Measurements from ENCODE around the gene KRTAP10-8. TPM values are rescaled to one million over a fixed set of nuclear protein-coding genes. Genes with fewer than 3 reads are reported as not detected.

The KRTAP10-8 gene
- polyA plus RNA-seq, 1 donor from 2014 or later: not detected

DNA sequence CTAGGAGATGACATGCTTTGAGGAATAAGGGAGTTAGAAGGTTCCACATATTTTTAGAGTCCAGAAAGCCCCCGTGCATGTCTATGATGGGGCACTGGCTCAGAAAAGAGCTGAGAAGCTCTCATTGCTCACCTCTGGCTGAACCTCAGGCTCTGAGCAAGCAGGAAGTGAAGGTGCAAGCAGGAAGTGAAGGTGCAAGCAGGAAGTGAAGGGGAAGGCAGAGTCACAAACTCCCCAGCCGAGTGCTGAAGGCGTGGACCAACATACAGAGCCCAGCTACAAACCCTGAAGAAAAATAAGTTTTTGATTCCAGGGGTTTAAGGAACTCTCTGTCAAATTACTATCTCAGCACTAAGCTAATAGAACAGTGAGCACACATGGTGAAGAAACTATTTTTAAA, 7.0 kb downstream of the KRTAP10-8 start:
- H3K9me2 ChIP-seq (ENCODE audit: insufficient read depth, low read length): no peaks in the 10 kb centered on the region
- no peak overlapping the region for H2AFZ ChIP-seq (ENCODE audit: low read depth, low read length)
- H3K9me3 ChIP-seq (ENCODE audit: low read length): peaks cover 2% of the 10 kb centered on the region

DNA sequence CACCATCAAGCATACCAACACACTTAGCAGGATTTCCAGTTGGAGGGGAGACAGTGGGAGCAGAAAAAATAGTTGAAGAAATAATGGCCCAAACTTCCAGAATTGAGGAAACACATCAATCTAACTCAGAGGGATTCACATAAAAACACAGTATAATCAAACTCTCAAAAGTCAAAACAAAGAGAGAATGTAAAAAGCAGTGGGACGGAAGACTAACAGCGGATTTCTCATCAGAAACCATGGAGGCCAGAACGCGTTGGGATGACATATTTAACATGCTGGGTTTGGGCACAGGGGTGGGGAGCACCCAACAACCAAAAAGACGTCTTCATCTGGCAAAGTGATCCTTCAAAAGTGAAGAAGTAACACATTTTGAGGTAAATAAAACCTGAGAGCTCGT, 8.0 kb downstream of the KRTAP10-8 start:
- H4K20me1 ChIP-seq (ENCODE audit: insufficient read depth): no peaks in the 10 kb centered on the region
- no peak overlapping the region for H3K27ac ChIP-seq (ENCODE audit: low read length)
- TF ChIP-seq EZH2 (IDR thresholded peaks at IDR 0.05; ENCODE audit: borderline replicate concordance, insufficient read depth, low read length, poor library complexity, severe bottlenecking) (no peak), SMC3 (conservative IDR thresholded peaks at IDR 0.05; ENCODE audit: poor library complexity) (no peak), TAF1 (IDR thresholded peaks at IDR 0.05; ENCODE audit: low read depth) (no peak), RAD21 (conservative IDR thresholded peaks at IDR 0.05) (no peak), POLR2AphosphoS5 (IDR thresholded peaks at IDR 0.05) (no peak), MXI1 (conservative IDR thresholded peaks at IDR 0.05; ENCODE audit: poor library complexity, severe bottlenecking) (no peak), EP300 (conservative IDR thresholded peaks at IDR 0.05; ENCODE audit: poor library complexity, severe bottlenecking) (no peak)
- TF ChIP-seq, protein P1, sequence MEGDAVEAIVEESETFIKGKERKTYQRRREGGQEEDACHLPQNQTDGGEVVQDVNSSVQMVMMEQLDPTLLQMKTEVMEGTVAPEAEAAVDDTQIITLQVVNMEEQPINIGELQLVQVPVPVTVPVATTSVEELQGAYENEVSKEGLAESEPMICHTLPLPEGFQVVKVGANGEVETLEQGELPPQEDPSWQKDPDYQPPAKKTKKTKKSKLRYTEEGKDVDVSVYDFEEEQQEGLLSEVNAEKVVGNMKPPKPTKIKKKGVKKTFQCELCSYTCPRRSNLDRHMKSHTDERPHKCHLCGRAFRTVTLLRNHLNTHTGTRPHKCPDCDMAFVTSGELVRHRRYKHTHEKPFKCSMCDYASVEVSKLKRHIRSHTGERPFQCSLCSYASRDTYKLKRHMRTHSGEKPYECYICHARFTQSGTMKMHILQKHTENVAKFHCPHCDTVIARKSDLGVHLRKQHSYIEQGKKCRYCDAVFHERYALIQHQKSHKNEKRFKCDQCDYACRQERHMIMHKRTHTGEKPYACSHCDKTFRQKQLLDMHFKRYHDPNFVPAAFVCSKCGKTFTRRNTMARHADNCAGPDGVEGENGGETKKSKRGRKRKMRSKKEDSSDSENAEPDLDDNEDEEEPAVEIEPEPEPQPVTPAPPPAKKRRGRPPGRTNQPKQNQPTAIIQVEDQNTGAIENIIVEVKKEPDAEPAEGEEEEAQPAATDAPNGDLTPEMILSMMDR (IDR thresholded peaks at IDR 0.05; ENCODE audit: poor library complexity, severe bottlenecking): no peak
- TF ChIP-seq, protein P2, sequence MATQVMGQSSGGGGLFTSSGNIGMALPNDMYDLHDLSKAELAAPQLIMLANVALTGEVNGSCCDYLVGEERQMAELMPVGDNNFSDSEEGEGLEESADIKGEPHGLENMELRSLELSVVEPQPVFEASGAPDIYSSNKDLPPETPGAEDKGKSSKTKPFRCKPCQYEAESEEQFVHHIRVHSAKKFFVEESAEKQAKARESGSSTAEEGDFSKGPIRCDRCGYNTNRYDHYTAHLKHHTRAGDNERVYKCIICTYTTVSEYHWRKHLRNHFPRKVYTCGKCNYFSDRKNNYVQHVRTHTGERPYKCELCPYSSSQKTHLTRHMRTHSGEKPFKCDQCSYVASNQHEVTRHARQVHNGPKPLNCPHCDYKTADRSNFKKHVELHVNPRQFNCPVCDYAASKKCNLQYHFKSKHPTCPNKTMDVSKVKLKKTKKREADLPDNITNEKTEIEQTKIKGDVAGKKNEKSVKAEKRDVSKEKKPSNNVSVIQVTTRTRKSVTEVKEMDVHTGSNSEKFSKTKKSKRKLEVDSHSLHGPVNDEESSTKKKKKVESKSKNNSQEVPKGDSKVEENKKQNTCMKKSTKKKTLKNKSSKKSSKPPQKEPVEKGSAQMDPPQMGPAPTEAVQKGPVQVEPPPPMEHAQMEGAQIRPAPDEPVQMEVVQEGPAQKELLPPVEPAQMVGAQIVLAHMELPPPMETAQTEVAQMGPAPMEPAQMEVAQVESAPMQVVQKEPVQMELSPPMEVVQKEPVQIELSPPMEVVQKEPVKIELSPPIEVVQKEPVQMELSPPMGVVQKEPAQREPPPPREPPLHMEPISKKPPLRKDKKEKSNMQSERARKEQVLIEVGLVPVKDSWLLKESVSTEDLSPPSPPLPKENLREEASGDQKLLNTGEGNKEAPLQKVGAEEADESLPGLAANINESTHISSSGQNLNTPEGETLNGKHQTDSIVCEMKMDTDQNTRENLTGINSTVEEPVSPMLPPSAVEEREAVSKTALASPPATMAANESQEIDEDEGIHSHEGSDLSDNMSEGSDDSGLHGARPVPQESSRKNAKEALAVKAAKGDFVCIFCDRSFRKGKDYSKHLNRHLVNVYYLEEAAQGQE (IDR thresholded peaks at IDR 0.05; ENCODE audit: borderline replicate concordance): no peak
- H3K9me3 ChIP-seq (ENCODE audit: low read length): peaks cover 6% of the 10 kb centered on the region
- no peaks in the 10 kb centered on the region for H3K9me2 ChIP-seq (ENCODE audit: insufficient read depth, low read length)
- no peak overlapping the region for H3K9ac ChIP-seq (ENCODE audit: low read length)
- no peak overlapping the region for H3K4me3 ChIP-seq (ENCODE audit: low read length)
- no peaks in the 10 kb centered on the region for H3F3A ChIP-seq (ENCODE audit: insufficient read depth, low read length, poor library complexity, severe bottlenecking)
- H3K79me2 ChIP-seq (replicated peaks; ENCODE audit: insufficient read depth, low read length): no peaks in the 10 kb centered on the region
- no peak overlapping the region for H2AFZ ChIP-seq (ENCODE audit: low read depth, low read length)
- no peaks in the 10 kb centered on the region for H3K36me3 ChIP-seq (ENCODE audit: insufficient read depth, low read length)
- no peak overlapping the region for H3K4me2 ChIP-seq (ENCODE audit: low read length)
- no peaks in the 10 kb centered on the region for H3K27me3 ChIP-seq (ENCODE audit: insufficient read depth, low read depth, low read length)

More for the DNA sequence above, 7.0 kb downstream of the KRTAP10-8 start:
- H3K9ac ChIP-seq (ENCODE audit: low read length): no peak overlapping the region
- H3K36me3 ChIP-seq (ENCODE audit: insufficient read depth, low read length): no peaks in the 10 kb centered on the region
- H4K20me1 ChIP-seq (ENCODE audit: insufficient read depth): no peaks in the 10 kb centered on the region
- H3K79me2 ChIP-seq (replicated peaks; ENCODE audit: insufficient read depth, low read length): no peaks in the 10 kb centered on the region
- H3K27ac ChIP-seq (ENCODE audit: low read length): no peak overlapping the region
- no peaks in the 10 kb centered on the region for H3K27me3 ChIP-seq (ENCODE audit: insufficient read depth, low read depth, low read length)
- TF ChIP-seq EP300 (conservative IDR thresholded peaks at IDR 0.05; ENCODE audit: poor library complexity, severe bottlenecking): no peak
- TF ChIP-seq EZH2 (IDR thresholded peaks at IDR 0.05; ENCODE audit: borderline replicate concordance, insufficient read depth, low read length, poor library complexity, severe bottlenecking): no peak
- no peak for TF ChIP-seq MXI1 (conservative IDR thresholded peaks at IDR 0.05; ENCODE audit: poor library complexity, severe bottlenecking)
- TF ChIP-seq, protein P2 (IDR thresholded peaks at IDR 0.05; ENCODE audit: borderline replicate concordance): no peak
- TF ChIP-seq SMC3 (conservative IDR thresholded peaks at IDR 0.05; ENCODE audit: poor library complexity): no peak
- TF ChIP-seq, protein P1 (IDR thresholded peaks at IDR 0.05; ENCODE audit: poor library complexity, severe bottlenecking): no peak
- no peak for TF ChIP-seq RAD21 (conservative IDR thresholded peaks at IDR 0.05)
- no peak for TF ChIP-seq POLR2AphosphoS5 (IDR thresholded peaks at IDR 0.05)
- no peak for TF ChIP-seq TAF1 (IDR thresholded peaks at IDR 0.05; ENCODE audit: low read depth)
- H3F3A ChIP-seq (ENCODE audit: insufficient read depth, low read length, poor library complexity, severe bottlenecking): no peaks in the 10 kb centered on the region
- no peak overlapping the region for H3K4me2 ChIP-seq (ENCODE audit: low read length)
- H3K4me3 ChIP-seq (ENCODE audit: low read length): no peak overlapping the region
